PC-3 (cell line): ENCODE measurements around the gene VSTM4. TPM values are rescaled to one million over a fixed set of nuclear protein-coding genes. Genes with fewer than 3 reads are reported as not detected.

Experiments used
- ATAC-seq: fragments of 200-7000 bp; cut with Tn5 transposase; 2 replicates; pipeline ENCODE4 v1.9.1; 2020; ENCODE audit warnings: mild to moderate bottlenecking, moderate library complexity
- BruUV-seq: library from RNA; stranded (reverse); fragments of 400-500 nt; replicated peaks from 2 replicates; lab custom pipeline; 2021; lab: Mats Ljungman, UMichigan
- CTCF ChIA-PET: fragments of 300-600 bp; sonication (Branson Sonifier 250); formaldehyde crosslinking; loops from one replicate; lab custom pipeline; 2022; ENCODE audit warnings: antibody characterized with exemption; lab: Charles Lee
- POLR2A ChIA-PET: fragments of 300-600 bp; sonication (Branson Sonifier 250); formaldehyde crosslinking; loops from one replicate; lab custom pipeline; 2022; ENCODE audit warnings: antibody characterized with exemption; ENCODE audit not compliant: unreplicated experiment; lab: Charles Lee
- DNase-seq: peaks from one replicate; pipeline ENCODE4 v3.0.0-alpha.2; 2015
- H2AFZ ChIP-seq: fragments of 300-600 bp; sonication (generic); 2 replicates; pipeline ENCODE4 v1.6.0; 2016; ENCODE audit warnings: antibody characterized with exemption, low read length
- H3F3A ChIP-seq: fragments of 300-600 bp; sonication (generic); one replicate; pipeline ENCODE4 v1.6.0; 2017; ENCODE audit warnings: antibody characterized with exemption, low read length, control low read depth, mild to moderate bottlenecking; ENCODE audit not compliant: unreplicated experiment
- H3K27ac ChIP-seq: fragments of 300-600 bp; sonication (generic); 2 replicates; pipeline ENCODE4 v1.5.1; 2016; ENCODE audit warnings: mild to moderate bottlenecking, low read length
- H3K27me3 ChIP-seq: fragments of 300-600 bp; sonication (generic); 2 replicates; pipeline ENCODE4 v1.6.1; 2016; ENCODE audit warnings: low read length, mixed read lengths
- H3K36me3 ChIP-seq: fragments of 300-600 bp; sonication (generic); 2 replicates; pipeline ENCODE4 v1.6.1; 2016; ENCODE audit warnings: low read depth, mixed run types, low read length, mixed read lengths
- H3K4me1 ChIP-seq: fragments of 300-600 bp; sonication (generic); 2 replicates; pipeline ENCODE4 v1.5.1; 2016; ENCODE audit warnings: low read length; ENCODE audit not compliant: insufficient read depth
- H3K4me2 ChIP-seq: fragments of 300-600 bp; sonication (generic); 2 replicates; pipeline ENCODE4 v1.6.0; 2016; ENCODE audit warnings: low read length
- H3K4me3 ChIP-seq: fragments of 300-600 bp; sonication (generic); 2 replicates; pipeline ENCODE4 v1.5.1; 2016; ENCODE audit warnings: mild to moderate bottlenecking, low read length, mixed read lengths
- H3K79me2 ChIP-seq: fragments of 300-600 bp; sonication (generic); 2 replicates; pipeline ENCODE4 v1.6.1; 2017; ENCODE audit warnings: low read length, mixed read lengths
- H3K9ac ChIP-seq: fragments of 300-600 bp; sonication (generic); 2 replicates; pipeline ENCODE4 v1.6.0; 2016; ENCODE audit warnings: mild to moderate bottlenecking, low read length
- H3K9me2 ChIP-seq: fragments of 300-600 bp; sonication (generic); replicated peaks from 2 replicates; pipeline ENCODE4 v1.6.1; 2016; ENCODE audit warnings: mixed run types, low read length, mixed read lengths
- H3K9me3 ChIP-seq: fragments of 300-600 bp; sonication (generic); 2 replicates; pipeline ENCODE4 v1.6.1; 2016; ENCODE audit warnings: low read length, mixed read lengths
- H4K20me1 ChIP-seq: fragments of 300-600 bp; sonication (generic); 2 replicates; pipeline ENCODE4 v1.6.1; 2016; ENCODE audit warnings: low read length, mixed read lengths
- CTCF ChIP-seq: fragments of 300-600 bp; sonication (generic); conservative IDR thresholded peaks from 2 replicates; pipeline ENCODE4 v1.5.1; 2017; ENCODE audit warnings: antibody characterized with exemption, low read depth, mild to moderate bottlenecking, low read length
- EZH2 ChIP-seq: fragments of 300-600 bp; sonication (generic); IDR thresholded peaks from one replicate; pipeline ENCODE4 v1.6.1; 2017; ENCODE audit warnings: antibody characterized with exemption, mild to moderate bottlenecking, low read length; ENCODE audit not compliant: unreplicated experiment
- EZH2phosphoT487 ChIP-seq: fragments of 300-600 bp; sonication (generic); IDR thresholded peaks from 2 replicates; pipeline ENCODE4 v1.6.1; 2018; ENCODE audit warnings: mild to moderate bottlenecking, antibody characterized with exemption, low read length, borderline replicate concordance
- intact Hi-C: fragments of 100-400 bp; cut with micrococcal nuclease; formaldehyde crosslinking; loops from 2 replicates; pipeline ENCODE4 v1.9.0; 2023
- total RNA-seq: library from RNA; depleted of rRNA; stranded (reverse); fragments of >200 nt; gene quantifications from 2 replicates; pipeline ENCODE4 v1.2.3, GENCODE V29; 2014

The VSTM4 gene
- total RNA-seq, 1 experiment from 2014 or later = not detected

GRCh38 chr10:49141541-49142332 lies 26.4 kb upstream of the VSTM4 start:
- peaks cover 29% of the 10 kb centered on the region; the same call in 1 of the 2 replicates for H3K27me3 ChIP-seq
- H3K4me2 ChIP-seq = no peak overlapping the region
- BruUV-seq = no TSS peak
- CTCF ChIA-PET = no interaction called here
- H3K9ac ChIP-seq = no peak overlapping the region
- DNase-seq (no peak), ATAC-seq (no peak)
- H3K9me3 ChIP-seq = no peaks in the 10 kb centered on the region
- no peaks in the 10 kb centered on the region for H4K20me1 ChIP-seq
- H3K27ac ChIP-seq = no peak overlapping the region
- no peaks in the 10 kb centered on the region for H3F3A ChIP-seq
- TF ChIP-seq CTCF (no peak), EZH2 (no peak), EZH2phosphoT487 (no peak)
- intact Hi-C loops = no loop called here
- POLR2A ChIA-PET = no interaction called here
- no peaks in the 10 kb centered on the region for H3K79me2 ChIP-seq
- H3K4me3 ChIP-seq = no peak overlapping the region
- H2AFZ ChIP-seq = no peak overlapping the region
- no peaks in the 10 kb centered on the region for H3K9me2 ChIP-seq
- peaks cover 20% of the 10 kb centered on the region for H3K4me1 ChIP-seq
- H3K36me3 ChIP-seq = no peaks in the 10 kb centered on the region

- no peaks in the 10 kb centered on the region for H3F3A ChIP-seq
- ChIA-PET POLR2A (no interaction called here), CTCF (no interaction called here)
- peaks cover 29% of the 10 kb centered on the region; the same call in 1 of the 2 replicates for H3K27me3 ChIP-seq
- H3K9me3 ChIP-seq = no peaks in the 10 kb centered on the region
- 0 out of 2 replicates have a peak overlapping the region, but pooled peaks have one; percentile 12 for H3K4me2 ChIP-seq
- ATAC-seq = no peak
- no peaks in the 10 kb centered on the region for H3K79me2 ChIP-seq
- no peaks in the 10 kb centered on the region for H3K9me2 ChIP-seq
- no peak for DNase-seq
- no peaks in the 10 kb centered on the region for H4K20me1 ChIP-seq
- H3K36me3 ChIP-seq = no peaks in the 10 kb centered on the region
- TF ChIP-seq CTCF = no peak
- no peak for TF ChIP-seq EZH2
- no peak for TF ChIP-seq EZH2phosphoT487
- H3K4me1 ChIP-seq = peaks cover 20% of the 10 kb centered on the region
- peak overlapping the region; percentile 49 for H3K27ac ChIP-seq
- BruUV-seq = no TSS peak
- no peak overlapping the region for H2AFZ ChIP-seq
- no peak overlapping the region for H3K9ac ChIP-seq
- intact Hi-C loops = no loop called here
- no peak overlapping the region for H3K4me3 ChIP-seq
Observed at GRCh38 chr10:49140304-49141177, 25.2 kb upstream of the VSTM4 start.
